Activated CD8-positive, alpha-beta memory T cell treated with anti-CD3 and anti-CD28 coated beads, Interleukin-2, amount 10 ng/mL, durations not matched to agents 7 days and 5 days (primary cell): Measurements from ENCODE around the gene EPAS1. TPM values are rescaled to one million over a fixed set of nuclear protein-coding genes. Genes with fewer than 3 reads are reported as not detected.

Experiments
- ATAC-seq: fragments of 150-1000 bp; cut with Tn5 transposase; one replicate; pipeline ENCODE4 v1.10.0; 2021; ENCODE audit warnings: moderate library complexity
- CTCF ChIA-PET: fragments of 350-600 bp; sonication (Branson Sonifier 250); formaldehyde crosslinking; loops from one replicate; lab custom pipeline; 2021; ENCODE audit warnings: antibody characterized with exemption; lab: Charles Lee
- DNase-seq: peaks from one replicate; pipeline ENCODE4 v3.0.0-alpha.2; 2020
- H3K27ac Mint-ChIP-seq: one replicate; pipeline ENCODE4 v1.8.0; 2021; ENCODE audit warnings: mild to moderate bottlenecking, mixed read lengths
- H3K27me3 Mint-ChIP-seq: one replicate; pipeline ENCODE4 v1.8.0; 2021; ENCODE audit warnings: mixed read lengths
- H3K36me3 Mint-ChIP-seq: one replicate; pipeline ENCODE4 v1.8.0; 2021; ENCODE audit warnings: mild to moderate bottlenecking, mixed read lengths
- H3K4me1 Mint-ChIP-seq: one replicate; pipeline ENCODE4 v1.8.0; 2021; ENCODE audit warnings: mixed read lengths
- H3K4me3 Mint-ChIP-seq: one replicate; pipeline ENCODE4 v1.8.0; 2021; ENCODE audit warnings: mild to moderate bottlenecking, moderate library complexity, mixed read lengths
- H3K9me3 Mint-ChIP-seq: one replicate; pipeline ENCODE4 v1.8.0; 2022; ENCODE audit warnings: low read depth, mixed read lengths
- total RNA-seq, 2 experiments: library from RNA; stranded (reverse); gene quantifications; one replicate each; pipeline ENCODE4 v1.2.3, GENCODE V29; 2021

EPAS1 gene
- 10 to 100 TPM; 15.6 to 42.5 TPM for total RNA-seq

DNA sequence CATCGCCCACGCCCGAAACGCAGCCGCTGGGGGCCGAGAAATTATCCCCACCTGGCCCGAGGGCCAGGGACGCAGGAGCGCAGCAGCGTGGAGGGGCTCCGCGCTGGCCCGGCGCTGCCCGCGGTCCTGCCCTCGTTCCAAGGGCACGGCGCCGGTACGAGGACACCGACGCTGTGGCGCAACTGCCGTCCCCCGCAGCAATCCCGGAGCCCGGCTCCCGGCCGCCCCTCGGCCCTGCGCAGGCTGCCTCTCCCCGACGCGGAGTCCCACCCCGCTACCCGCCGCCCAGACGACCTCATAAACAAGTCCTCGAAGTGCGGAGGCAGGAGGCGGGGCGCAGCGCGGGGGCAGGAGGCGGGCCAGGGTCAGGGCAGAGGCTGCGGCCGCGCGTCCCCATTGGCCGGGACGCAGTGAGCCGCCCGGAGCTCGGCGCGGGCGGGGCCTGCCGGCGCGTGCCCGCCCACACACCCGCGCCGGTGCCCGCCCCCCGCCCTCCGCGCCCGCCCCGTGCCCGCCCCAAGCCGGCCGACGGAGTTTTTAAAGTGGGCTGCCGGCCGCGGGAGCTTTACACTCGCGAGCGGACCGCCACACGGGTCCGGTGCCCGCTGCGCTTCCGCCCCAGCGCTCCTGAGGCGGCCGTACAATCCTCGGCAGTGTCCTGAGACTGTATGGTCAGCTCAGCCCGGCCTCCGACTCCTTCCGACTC is at the start of gene EPAS1:
EPAS1 (plus strand) TSS at position 568 of the 706 bp plus-strand sequence. CDS start 505 bp downstream, outside the sequence.
- Mint-ChIP-seq H3K9me3 (no peaks in the 10 kb centered on the region), H3K27ac (peak within 1 kb of the TSS; percentile 85), H3K4me3 (peak within 1 kb of the TSS; percentile 83), H3K27me3 (peaks cover 75% of the 10 kb centered on the region), H3K4me1 (peaks cover 40% of the 10 kb centered on the region), H3K36me3 (peaks cover 9% of the 10 kb centered on the region)
- CTCF ChIA-PET, result interaction anchor here (0.8 to 3.5 kb wide), 9 partner anchors 11 to 286 kb away, joined by 3 to 11 read pairs (median 5); no protein-coding TSS in a partner anchor
- peak; percentile 93 for ATAC-seq
- DNase-seq, result peak; percentile 91

- H3K27ac Mint-ChIP-seq, result no peak overlapping the region
- no peaks in the 10 kb centered on the region for H3K9me3 Mint-ChIP-seq
- no peak overlapping the region for H3K4me3 Mint-ChIP-seq
- no peak for DNase-seq
- no peak for ATAC-seq
- H3K27me3 Mint-ChIP-seq, result peaks cover 7% of the 10 kb centered on the region
- CTCF ChIA-PET, result interaction anchor here (1.2 kb wide), 1 partner anchor 46 kb away, joined by 3 read pairs; no protein-coding TSS in a partner anchor
- peaks cover 1% of the 10 kb centered on the region for H3K36me3 Mint-ChIP-seq
- peaks cover 4% of the 10 kb centered on the region for H3K4me1 Mint-ChIP-seq
Measured at GRCh38 chr2:46248171-46248570, 49.0 kb upstream of the EPAS1 start.

GRCh38 chr2:46249654-46250053 is 47.6 kb upstream of the EPAS1 start:
- Mint-ChIP-seq H3K36me3 (peaks cover 1% of the 10 kb centered on the region), H3K27ac (no peak overlapping the region), H3K9me3 (no peaks in the 10 kb centered on the region), H3K4me1 (peaks cover 4% of the 10 kb centered on the region), H3K4me3 (no peak overlapping the region), H3K27me3 (peaks cover 5% of the 10 kb centered on the region)
- no peak for ATAC-seq
- DNase-seq, result no peak
- CTCF ChIA-PET, result interaction anchor here (1.0 kb wide), 1 partner anchor 212 kb away, joined by 3 read pairs; no protein-coding TSS in a partner anchor

DNA sequence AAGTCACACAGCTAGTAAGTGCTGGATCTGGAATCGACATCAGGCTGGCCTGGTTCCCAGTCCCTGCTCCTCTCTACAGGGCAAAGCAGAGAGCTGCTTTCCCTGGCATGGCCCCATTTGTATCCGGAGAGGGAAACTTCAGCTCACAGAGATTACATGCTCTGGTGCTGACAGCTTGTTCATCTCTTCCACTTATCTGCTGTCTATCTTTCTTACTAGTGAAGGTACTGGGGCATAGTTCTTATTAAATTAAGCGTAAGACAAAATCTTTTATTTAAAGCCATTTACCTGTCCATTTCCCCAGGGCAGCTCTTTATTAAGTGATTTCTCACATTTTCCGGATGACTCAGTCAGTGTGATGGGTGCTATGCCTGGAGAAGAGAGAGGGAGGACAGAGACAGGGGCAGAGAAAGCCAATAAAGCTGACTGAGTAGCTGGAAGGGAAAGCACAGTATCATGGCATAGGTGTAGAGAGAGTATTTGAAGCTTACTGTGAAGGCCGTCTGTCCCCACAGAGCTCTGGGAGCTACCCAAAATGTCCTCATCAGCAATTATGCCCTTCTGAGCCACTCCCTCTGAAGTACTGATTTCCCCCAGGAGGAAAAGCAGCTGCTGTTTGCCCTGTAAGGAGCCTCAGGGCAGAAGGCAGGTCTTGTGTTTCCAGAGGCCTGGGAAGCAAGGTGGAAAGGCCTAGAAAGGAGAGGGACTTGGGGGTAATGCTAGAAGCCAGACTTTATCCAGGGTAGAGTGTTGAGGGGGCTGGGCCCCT is 44.1 kb upstream of the EPAS1 start:
- ATAC-seq (no peak), DNase-seq (no peak)
- Mint-ChIP-seq H3K9me3 (no peaks in the 10 kb centered on the region), H3K27me3 (peaks cover 5% of the 10 kb centered on the region), H3K4me3 (no peak overlapping the region), H3K36me3 (no peaks in the 10 kb centered on the region), H3K4me1 (peaks cover 4% of the 10 kb centered on the region), H3K27ac (no peak overlapping the region)
- CTCF ChIA-PET, result interaction anchor here (0.9 to 1.4 kb wide), 3 partner anchors 15 to 190 kb away, joined by 4 to 5 read pairs (median 4); no protein-coding TSS in a partner anchor

DNA sequence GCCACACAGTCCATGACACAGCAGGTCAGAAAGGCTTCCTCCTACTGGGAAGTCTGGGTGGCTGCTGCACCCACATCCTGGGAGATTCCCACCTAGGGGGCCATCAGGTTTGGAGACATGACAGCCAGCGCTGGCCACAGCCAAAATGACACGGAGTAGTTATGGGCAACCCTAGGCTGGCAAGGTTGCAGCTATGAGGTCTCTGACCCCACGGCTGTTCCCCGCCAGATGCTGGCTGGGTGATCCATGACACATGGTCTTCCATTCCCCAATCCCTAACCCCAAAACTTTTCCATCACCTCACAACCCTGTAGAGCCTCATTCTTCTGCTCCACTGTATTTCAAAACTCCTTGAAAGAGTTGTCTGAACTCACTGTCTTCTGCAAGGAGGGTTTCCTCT is 42.7 kb upstream of the EPAS1 start:
- CTCF ChIA-PET, result no interaction called here

DNA sequence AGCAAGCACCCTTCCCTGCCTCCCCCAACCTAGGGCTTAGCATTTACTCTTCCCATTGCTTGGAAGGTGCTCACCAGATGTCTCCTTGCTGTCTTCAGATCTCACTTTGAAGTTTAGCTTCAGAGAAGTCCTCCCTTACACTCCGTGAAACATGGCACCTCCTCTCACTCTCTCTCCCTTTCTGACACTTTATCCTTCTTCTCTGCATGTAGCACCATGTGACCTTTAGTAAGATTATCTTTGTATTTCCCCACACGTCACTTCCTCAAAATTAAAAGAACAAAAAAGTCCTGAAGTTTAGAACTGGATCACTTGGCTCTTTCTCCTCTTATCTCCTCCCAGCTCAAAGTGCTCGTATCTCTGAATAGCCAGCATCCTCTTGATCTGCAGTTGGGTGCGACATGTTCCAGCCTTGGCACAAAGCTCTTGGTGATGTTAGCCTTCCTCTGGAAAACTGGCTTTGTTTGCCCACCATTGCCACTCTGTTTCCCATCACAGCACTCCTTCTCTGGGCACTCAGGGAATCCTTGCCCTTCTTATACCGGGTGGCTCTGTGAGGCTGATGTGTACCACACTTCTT is 40.6 kb upstream of the EPAS1 start:
- Mint-ChIP-seq H3K36me3 (peaks cover 2% of the 10 kb centered on the region), H3K9me3 (no peaks in the 10 kb centered on the region), H3K27me3 (peaks cover 8% of the 10 kb centered on the region), H3K4me3 (no peak overlapping the region), H3K27ac (no peak overlapping the region), H3K4me1 (peaks cover 4% of the 10 kb centered on the region)
- ATAC-seq, result no peak
- DNase-seq, result no peak
- CTCF ChIA-PET, result no interaction called here

More for the DNA sequence above, 42.7 kb upstream of the EPAS1 start:
- Mint-ChIP-seq H3K4me1 (peaks cover 2% of the 10 kb centered on the region), H3K36me3 (no peaks in the 10 kb centered on the region), H3K9me3 (no peaks in the 10 kb centered on the region), H3K27ac (no peak overlapping the region), H3K4me3 (no peak overlapping the region), H3K27me3 (peaks cover 5% of the 10 kb centered on the region)
- ATAC-seq (no peak), DNase-seq (no peak)

- CTCF ChIA-PET, result interaction anchor here (0.8 kb wide), 1 partner anchor 247 kb away, joined by 3 read pairs; no protein-coding TSS in a partner anchor
- ATAC-seq, result no peak
- peaks cover 2% of the 10 kb centered on the region for H3K36me3 Mint-ChIP-seq
- peaks cover 9% of the 10 kb centered on the region for H3K4me1 Mint-ChIP-seq
- H3K4me3 Mint-ChIP-seq, result no peak overlapping the region
- no peaks in the 10 kb centered on the region for H3K9me3 Mint-ChIP-seq
- H3K27ac Mint-ChIP-seq, result no peak overlapping the region
- H3K27me3 Mint-ChIP-seq, result peaks cover 9% of the 10 kb centered on the region
- DNase-seq, result no peak
Measured at GRCh38 chr2:46257476-46257875, 39.7 kb upstream of the EPAS1 start.

GRCh38 chr2:46257980-46258379 is 39.2 kb upstream of the EPAS1 start:
- ATAC-seq, result no peak
- no peak for DNase-seq
- Mint-ChIP-seq H3K27me3 (peaks cover 13% of the 10 kb centered on the region), H3K36me3 (peaks cover 2% of the 10 kb centered on the region), H3K9me3 (no peaks in the 10 kb centered on the region), H3K27ac (no peak overlapping the region), H3K4me3 (no peak overlapping the region), H3K4me1 (peaks cover 10% of the 10 kb centered on the region)
- CTCF ChIA-PET, result interaction anchor here (0.8 kb wide), 1 partner anchor 247 kb away, joined by 3 read pairs; no protein-coding TSS in a partner anchor

DNA sequence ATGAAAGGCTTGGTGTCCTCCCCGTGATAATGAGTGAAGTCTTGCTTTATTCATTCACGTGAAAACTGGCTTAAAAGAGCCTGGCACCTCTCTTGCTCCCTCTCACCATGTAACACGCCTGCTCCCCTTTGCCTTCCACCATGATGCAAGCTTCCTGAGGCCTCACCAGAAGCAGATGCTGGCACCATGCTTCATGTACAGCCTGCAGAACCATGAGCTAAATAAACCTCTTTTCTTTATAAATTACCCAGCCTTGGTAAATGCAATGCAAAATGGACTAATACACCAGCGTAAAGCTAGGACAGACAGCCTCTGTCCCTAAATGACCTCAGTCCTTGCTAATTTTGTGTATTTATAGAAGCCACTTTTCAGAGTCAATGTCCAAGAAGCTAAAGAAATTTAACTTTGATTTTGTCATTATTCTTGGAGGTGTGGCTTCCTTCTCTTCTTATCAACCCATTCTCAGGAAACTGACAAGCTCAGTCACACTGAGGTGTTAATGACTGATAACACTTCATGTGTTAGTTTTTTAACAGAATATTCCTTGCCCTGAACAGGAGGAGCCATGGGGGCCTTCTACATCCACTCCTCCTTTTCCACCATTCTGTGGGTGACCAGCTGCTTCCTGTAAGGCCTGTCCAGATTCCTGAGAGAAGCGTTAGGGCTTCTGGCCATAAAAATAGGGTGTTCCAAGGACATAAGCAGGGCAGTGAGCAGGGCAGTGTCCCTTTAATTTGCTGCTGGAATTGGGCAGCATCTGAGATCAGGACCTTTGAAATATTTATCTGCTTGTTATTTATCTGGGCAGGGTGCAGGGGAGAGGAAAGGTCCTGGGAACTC is 38.0 kb upstream of the EPAS1 start:
- H3K9me3 Mint-ChIP-seq, result no peaks in the 10 kb centered on the region
- H3K27ac Mint-ChIP-seq, result no peak overlapping the region
- H3K27me3 Mint-ChIP-seq, result peaks cover 13% of the 10 kb centered on the region
- CTCF ChIA-PET, result interaction anchor here (1.0 to 1.3 kb wide), 2 partner anchors 9 to 11 kb away, joined by 3 read pairs; no protein-coding TSS in a partner anchor
- ATAC-seq, result no peak
- H3K4me3 Mint-ChIP-seq, result no peak overlapping the region
- DNase-seq, result no peak
- H3K4me1 Mint-ChIP-seq, result peaks cover 10% of the 10 kb centered on the region
- H3K36me3 Mint-ChIP-seq, result peaks cover 2% of the 10 kb centered on the region

DNA sequence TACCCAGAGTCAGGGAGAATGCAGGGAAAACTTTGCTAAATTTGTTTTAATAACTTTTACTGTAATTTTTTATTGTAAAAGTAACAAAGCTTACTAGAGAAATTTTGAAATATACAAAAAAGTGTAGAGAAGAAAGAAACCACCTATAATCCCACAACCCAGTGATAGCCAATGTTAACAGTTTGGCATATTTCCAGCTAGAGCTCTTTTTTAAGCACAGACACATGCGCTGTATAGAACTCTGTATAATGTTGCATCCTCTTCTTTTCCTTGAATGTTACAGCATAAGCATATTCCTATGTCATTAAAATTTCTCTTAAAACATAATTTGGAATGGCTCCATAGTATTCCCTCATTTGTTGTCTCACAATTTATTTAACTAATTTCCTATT is 37.4 kb upstream of the EPAS1 start:
- DNase-seq (no peak), ATAC-seq (no peak)
- Mint-ChIP-seq H3K27me3 (peaks cover 14% of the 10 kb centered on the region), H3K4me3 (no peak overlapping the region), H3K4me1 (peaks cover 10% of the 10 kb centered on the region), H3K9me3 (no peaks in the 10 kb centered on the region), H3K36me3 (peaks cover 2% of the 10 kb centered on the region), H3K27ac (no peak overlapping the region)
- CTCF ChIA-PET, result interaction anchor here (1.0 to 1.3 kb wide), 2 partner anchors 9 to 11 kb away, joined by 3 read pairs; no protein-coding TSS in a partner anchor

DNA sequence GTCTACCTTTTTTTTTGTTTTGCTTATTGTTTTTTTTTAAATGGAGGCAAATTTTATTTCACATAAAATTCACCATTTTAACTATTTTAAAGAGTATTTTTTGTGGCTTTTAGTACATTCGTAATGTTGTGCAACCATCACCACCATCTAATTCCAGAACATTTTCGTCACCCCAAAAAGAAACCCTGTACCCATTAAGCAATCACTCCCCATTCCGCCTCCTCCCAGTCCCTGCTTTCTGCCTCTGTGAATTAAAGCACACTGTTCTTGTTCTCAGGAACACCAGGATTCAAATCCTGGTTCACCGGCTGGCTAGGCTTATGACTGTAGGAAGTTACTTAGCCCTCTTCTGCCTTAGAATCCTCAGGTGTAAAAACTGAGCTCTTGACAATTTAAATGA is 36.9 kb upstream of the EPAS1 start:
- no peak overlapping the region for H3K4me3 Mint-ChIP-seq
- peaks cover 2% of the 10 kb centered on the region for H3K36me3 Mint-ChIP-seq
- DNase-seq (no peak), ATAC-seq (no peak)
- CTCF ChIA-PET, result no interaction called here
- no peak overlapping the region for H3K27ac Mint-ChIP-seq
- peaks cover 10% of the 10 kb centered on the region for H3K4me1 Mint-ChIP-seq
- no peaks in the 10 kb centered on the region for H3K9me3 Mint-ChIP-seq
- peaks cover 17% of the 10 kb centered on the region for H3K27me3 Mint-ChIP-seq

DNA sequence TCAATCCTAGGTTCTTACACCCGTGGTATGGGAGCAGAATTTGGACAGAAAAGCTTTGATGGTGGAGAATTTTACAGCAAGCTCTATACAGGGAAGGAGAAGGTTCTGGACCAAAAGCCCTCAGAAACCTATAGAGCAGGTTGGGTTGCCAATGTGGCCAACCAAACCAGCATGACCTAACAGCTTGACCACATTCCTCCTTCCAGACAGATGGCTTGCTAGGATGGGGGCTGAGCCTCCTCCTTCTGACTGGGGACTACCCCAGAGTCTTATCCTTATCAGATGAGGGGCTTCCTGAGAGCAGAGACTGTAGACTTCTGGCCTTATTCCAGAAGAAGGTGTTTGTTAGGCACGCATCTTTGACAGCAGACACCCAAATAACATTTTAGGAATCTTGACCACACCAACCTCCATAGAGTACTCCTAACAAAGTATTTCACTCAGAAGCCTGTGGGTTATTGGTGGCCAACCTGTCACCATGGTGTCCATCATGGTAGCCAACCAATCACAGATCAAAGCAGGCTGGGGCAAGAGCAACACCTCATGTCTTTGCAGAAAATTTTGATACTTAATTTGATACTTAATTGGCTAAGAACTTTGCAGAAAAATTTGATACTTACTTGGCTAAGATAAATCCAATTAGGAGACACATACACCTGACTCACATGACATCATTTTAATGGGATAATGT is 34.8 kb upstream of the EPAS1 start:
- ATAC-seq (no peak), DNase-seq (no peak)
- Mint-ChIP-seq H3K4me1 (peaks cover 12% of the 10 kb centered on the region), H3K27me3 (peaks cover 18% of the 10 kb centered on the region), H3K27ac (no peak overlapping the region), H3K9me3 (no peaks in the 10 kb centered on the region), H3K36me3 (peaks cover 2% of the 10 kb centered on the region), H3K4me3 (no peak overlapping the region)
- CTCF ChIA-PET, result no interaction called here
